ENCODE results near the gene PGR.

GRCh38 chr11:101083335-101083734, 46.3 kb downstream of the PGR start:
- TF ChIP-seq, protein P1, sequence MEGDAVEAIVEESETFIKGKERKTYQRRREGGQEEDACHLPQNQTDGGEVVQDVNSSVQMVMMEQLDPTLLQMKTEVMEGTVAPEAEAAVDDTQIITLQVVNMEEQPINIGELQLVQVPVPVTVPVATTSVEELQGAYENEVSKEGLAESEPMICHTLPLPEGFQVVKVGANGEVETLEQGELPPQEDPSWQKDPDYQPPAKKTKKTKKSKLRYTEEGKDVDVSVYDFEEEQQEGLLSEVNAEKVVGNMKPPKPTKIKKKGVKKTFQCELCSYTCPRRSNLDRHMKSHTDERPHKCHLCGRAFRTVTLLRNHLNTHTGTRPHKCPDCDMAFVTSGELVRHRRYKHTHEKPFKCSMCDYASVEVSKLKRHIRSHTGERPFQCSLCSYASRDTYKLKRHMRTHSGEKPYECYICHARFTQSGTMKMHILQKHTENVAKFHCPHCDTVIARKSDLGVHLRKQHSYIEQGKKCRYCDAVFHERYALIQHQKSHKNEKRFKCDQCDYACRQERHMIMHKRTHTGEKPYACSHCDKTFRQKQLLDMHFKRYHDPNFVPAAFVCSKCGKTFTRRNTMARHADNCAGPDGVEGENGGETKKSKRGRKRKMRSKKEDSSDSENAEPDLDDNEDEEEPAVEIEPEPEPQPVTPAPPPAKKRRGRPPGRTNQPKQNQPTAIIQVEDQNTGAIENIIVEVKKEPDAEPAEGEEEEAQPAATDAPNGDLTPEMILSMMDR (IDR thresholded peaks at IDR 0.05; ENCODE audit: insufficient read depth, low read length, poor library complexity, severe bottlenecking) = no peak
- TF ChIP-seq EZH2phosphoT487 (conservative IDR thresholded peaks at IDR 0.05; ENCODE audit: low read length) = no peak

Data from SU-DHL-6 (cell line).